Measurements from ENCODE around the gene RGS3. TPM values are rescaled to one million over a fixed set of nuclear protein-coding genes. Genes with fewer than 3 reads are reported as not detected.

The RGS3 gene
- total and polyA plus RNA-seq, 4 donors, result 33.5 to 54.9 (median 40.9) TPM

DNA sequence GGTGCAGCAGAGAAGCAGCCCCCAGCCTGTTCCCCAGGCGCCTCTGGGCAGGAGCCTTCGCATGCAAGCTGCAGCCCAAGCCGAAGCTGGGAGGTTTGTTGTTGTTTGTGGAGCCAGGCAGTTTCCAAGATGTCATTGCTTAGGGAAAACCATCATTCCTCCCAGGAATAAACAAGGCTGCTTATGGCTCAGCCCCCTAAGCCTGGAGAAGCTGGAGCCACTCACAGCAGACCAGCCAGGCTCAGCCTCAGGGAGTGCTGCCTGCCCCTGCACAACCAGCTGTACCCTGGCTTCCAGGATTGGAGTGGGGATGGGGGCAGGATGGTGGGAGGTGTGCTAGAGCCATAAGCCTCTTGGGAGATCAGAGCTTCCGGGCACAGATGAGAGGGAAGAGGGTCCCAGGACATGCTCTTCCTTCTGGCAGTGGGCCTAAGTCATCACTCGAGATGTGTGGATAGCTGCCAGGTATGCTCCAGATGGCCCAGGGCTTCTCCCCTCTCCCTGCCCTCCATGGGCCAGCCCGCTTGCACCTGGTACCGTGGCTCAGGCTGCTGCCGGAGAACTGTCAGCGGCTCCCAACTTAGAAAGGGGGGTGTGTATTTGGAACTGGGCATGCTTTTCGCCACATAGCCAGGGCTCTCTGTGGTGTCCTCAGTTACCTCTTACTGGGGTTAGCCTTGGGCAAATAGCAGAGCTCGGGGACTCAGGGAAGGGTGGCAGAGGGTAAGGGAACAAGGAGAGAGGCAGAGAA lies 105.2 kb downstream of the RGS3 start:
- no peaks in the 10 kb centered on the region for H3K27me3 ChIP-seq (ENCODE audit: control insufficient read depth, insufficient read depth, low read length)
- no peaks in the 10 kb centered on the region for H3K36me3 ChIP-seq (ENCODE audit: control insufficient read depth, insufficient read depth, low read length)
- H3K9me3 ChIP-seq (ENCODE audit: control insufficient read depth, insufficient read depth, low read length), result no peaks in the 10 kb centered on the region
- H3K4me1 ChIP-seq (ENCODE audit: control insufficient read depth, insufficient read depth, low read length), result peaks cover 55% of the 10 kb centered on the region
- 44% methylated on average over 6 of the region's 11 CpGs for WGBS (ENCODE audit: insufficient coverage)
- no peak overlapping the region for H3K27ac ChIP-seq (ENCODE audit: low read depth, low read length)
- no peak overlapping the region for H3K4me3 ChIP-seq (ENCODE audit: low read depth, low read length)
- peak in 2 of 6 donors; percentile 70 to 76 for DNase-seq (ENCODE audit: low read depth in 4 of 6, low spot score in 6 of 6)

- DNase-seq (ENCODE audit: low read depth in 4 of 6, low spot score in 6 of 6), result no peak
- WGBS (ENCODE audit: insufficient coverage), result 94% methylated on average over 2 of the region's 2 CpGs
- H3K27ac ChIP-seq (ENCODE audit: low read depth, low read length), result no peak overlapping the region
- no peaks in the 10 kb centered on the region for H3K36me3 ChIP-seq (ENCODE audit: control insufficient read depth, insufficient read depth, low read length)
- H3K4me3 ChIP-seq (ENCODE audit: low read depth, low read length), result no peak overlapping the region
- no peaks in the 10 kb centered on the region for H3K27me3 ChIP-seq (ENCODE audit: control insufficient read depth, insufficient read depth, low read length)
- peaks cover 47% of the 10 kb centered on the region for H3K4me1 ChIP-seq (ENCODE audit: control insufficient read depth, insufficient read depth, low read length)
- H3K9me3 ChIP-seq (ENCODE audit: control insufficient read depth, insufficient read depth, low read length), result no peaks in the 10 kb centered on the region
Observed at GRCh38 chr9:113569472-113570060, 106.0 kb downstream of the RGS3 start.

DNA sequence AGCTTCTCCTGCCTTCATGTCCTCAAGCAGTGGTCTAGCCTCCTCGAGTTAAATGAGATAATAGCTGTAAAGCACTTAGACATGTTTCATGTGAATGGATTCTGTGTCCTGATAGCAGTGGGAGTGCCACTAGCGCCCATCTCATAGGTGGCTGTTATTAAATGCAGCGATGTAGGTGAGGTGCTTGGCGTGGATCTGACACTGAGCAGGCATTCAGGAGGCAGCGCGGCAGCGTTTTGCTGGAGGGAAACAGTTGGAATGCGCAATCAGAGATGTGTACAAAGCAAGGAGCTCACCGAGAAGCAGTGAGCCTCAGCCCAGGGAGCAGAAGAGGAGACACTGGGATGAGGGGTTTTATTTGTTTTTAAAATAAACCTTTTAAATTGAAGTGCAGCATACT lies 106.6 kb downstream of the RGS3 start:
- Histone ChIP-seq H3K36me3 (ENCODE audit: control insufficient read depth, insufficient read depth, low read length) (no peaks in the 10 kb centered on the region), H3K27me3 (ENCODE audit: control insufficient read depth, insufficient read depth, low read length) (no peaks in the 10 kb centered on the region), H3K27ac (ENCODE audit: low read depth, low read length) (no peak overlapping the region), H3K4me3 (ENCODE audit: low read depth, low read length) (no peak overlapping the region), H3K9me3 (ENCODE audit: control insufficient read depth, insufficient read depth, low read length) (no peaks in the 10 kb centered on the region), H3K4me1 (ENCODE audit: control insufficient read depth, insufficient read depth, low read length) (peaks cover 42% of the 10 kb centered on the region)
- DNase-seq (ENCODE audit: low read depth in 4 of 6, low spot score in 6 of 6), result no peak
- WGBS (ENCODE audit: insufficient coverage), result 91% methylated on average over 7 of the region's 9 CpGs

DNA sequence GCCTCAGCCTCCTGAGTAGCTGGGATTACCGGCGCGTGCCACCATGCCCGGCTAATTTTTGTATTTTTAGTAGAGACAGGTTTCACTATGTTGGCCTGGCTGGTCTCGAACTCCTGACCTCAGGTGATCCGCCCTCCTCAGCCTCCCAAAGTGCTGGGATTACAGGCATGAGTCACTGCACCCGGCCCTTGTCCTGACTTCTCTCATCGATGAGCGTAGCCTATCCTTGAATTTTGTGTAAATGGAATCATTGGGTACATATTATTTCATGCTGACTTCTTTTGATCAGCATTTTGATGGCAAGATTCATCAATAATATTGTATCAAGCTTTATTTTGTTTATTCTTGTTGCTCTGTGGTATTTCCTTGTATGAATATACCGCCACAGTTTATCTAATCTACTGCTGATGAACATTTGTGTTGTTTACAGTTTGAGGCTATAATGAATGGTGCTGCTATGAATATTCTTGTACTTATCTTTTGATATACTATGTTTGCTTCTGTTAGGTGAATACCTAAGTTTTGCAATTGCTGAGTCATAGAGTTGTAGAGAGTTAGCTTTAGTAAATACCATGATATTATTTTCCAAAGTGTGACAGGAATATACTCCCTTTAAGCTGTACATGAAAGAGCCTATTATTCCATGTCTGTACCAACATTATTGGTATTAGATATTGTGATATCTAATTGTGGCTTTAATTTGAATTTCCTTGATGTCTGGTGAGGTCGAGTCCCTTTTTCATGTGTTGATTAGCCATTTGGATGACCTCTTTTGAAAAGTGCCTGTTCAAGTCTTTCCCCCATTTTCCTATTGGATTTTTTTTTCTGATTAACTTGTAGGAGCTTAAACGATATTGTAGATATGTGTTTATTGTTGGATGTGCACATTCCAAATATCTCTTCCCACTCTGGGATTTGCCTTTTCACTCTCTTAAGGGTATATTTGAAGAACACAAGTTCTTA lies 107.5 kb downstream of the RGS3 start:
- H3K4me3 ChIP-seq (ENCODE audit: low read depth, low read length), result no peak overlapping the region
- no peaks in the 10 kb centered on the region for H3K9me3 ChIP-seq (ENCODE audit: control insufficient read depth, insufficient read depth, low read length)
- no peak for DNase-seq (ENCODE audit: low read depth in 4 of 6, low spot score in 6 of 6)
- no peak overlapping the region for H3K27ac ChIP-seq (ENCODE audit: low read depth, low read length)
- H3K27me3 ChIP-seq (ENCODE audit: control insufficient read depth, insufficient read depth, low read length), result no peaks in the 10 kb centered on the region
- H3K36me3 ChIP-seq (ENCODE audit: control insufficient read depth, insufficient read depth, low read length), result no peaks in the 10 kb centered on the region
- WGBS (ENCODE audit: insufficient coverage), result 100% methylated on average over 2 of the region's 12 CpGs
- H3K4me1 ChIP-seq (ENCODE audit: control insufficient read depth, insufficient read depth, low read length), result peaks cover 32% of the 10 kb centered on the region

GRCh38 chr9:113572076-113572861 lies 108.7 kb downstream of the RGS3 start:
- Histone ChIP-seq H3K4me1 (ENCODE audit: control insufficient read depth, insufficient read depth, low read length) (peaks cover 21% of the 10 kb centered on the region), H3K4me3 (ENCODE audit: low read depth, low read length) (no peak overlapping the region), H3K9me3 (ENCODE audit: control insufficient read depth, insufficient read depth, low read length) (no peaks in the 10 kb centered on the region), H3K27ac (ENCODE audit: low read depth, low read length) (no peak overlapping the region), H3K27me3 (ENCODE audit: control insufficient read depth, insufficient read depth, low read length) (no peaks in the 10 kb centered on the region), H3K36me3 (ENCODE audit: control insufficient read depth, insufficient read depth, low read length) (no peaks in the 10 kb centered on the region)
- no peak for DNase-seq (ENCODE audit: low read depth in 4 of 6, low spot score in 6 of 6)
- 95% methylated on average over 3 of the region's 8 CpGs for WGBS (ENCODE audit: insufficient coverage)

DNA sequence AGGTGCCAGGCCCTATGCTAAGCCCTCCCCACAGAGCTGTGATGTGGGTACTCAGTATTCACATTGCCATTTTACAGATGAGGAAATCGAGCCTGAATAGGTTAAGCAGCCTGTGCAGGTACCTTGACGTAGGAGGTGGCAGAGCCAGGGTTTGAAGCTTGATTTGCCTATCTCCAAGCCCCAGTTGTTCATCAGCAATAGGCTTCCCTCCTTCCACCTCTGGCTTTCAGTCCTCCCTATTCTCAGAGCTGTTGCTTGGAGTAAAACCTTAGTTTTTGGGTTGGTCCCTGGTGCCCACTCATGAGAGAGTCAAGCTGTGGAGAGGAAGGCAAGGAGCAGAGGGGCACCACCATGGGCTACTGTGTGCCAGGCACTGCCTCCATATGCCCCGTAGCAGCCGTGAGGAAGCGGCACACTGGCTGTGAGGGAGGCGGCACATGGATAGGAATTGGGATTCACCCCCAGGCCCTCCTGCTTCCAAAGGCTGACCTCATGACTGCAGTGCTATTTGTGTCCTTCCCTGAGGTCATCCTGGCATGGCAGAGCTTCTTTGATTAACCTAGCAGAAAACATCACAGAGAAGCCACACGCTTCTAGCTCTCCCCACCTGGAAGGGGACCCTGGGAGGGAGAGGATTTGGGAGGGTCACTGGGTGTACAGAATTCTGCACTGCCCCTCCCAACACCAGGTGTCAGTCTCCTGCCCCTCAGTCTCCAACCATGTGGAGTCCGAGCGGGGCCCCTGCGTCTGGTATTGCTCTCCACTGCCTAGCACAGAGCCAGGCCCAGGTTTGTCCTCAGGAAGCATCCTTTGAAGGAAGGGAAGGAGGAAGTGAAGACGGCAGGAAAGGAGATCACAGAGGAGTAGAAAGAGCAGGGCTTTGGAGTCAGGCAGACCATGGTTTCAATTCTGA lies 109.8 kb downstream of the RGS3 start:
- Histone ChIP-seq H3K9me3 (ENCODE audit: control insufficient read depth, insufficient read depth, low read length) (no peaks in the 10 kb centered on the region), H3K27me3 (ENCODE audit: control insufficient read depth, insufficient read depth, low read length) (no peaks in the 10 kb centered on the region), H3K4me1 (ENCODE audit: control insufficient read depth, insufficient read depth, low read length) (peaks cover 11% of the 10 kb centered on the region), H3K4me3 (ENCODE audit: low read depth, low read length) (no peak overlapping the region), H3K27ac (ENCODE audit: low read depth, low read length) (no peak overlapping the region), H3K36me3 (ENCODE audit: control insufficient read depth, insufficient read depth, low read length) (no peaks in the 10 kb centered on the region)
- no peak for DNase-seq (ENCODE audit: low read depth in 4 of 6, low spot score in 6 of 6)
- WGBS (ENCODE audit: insufficient coverage), result 97% methylated on average over 9 of the region's 11 CpGs

- peaks cover 4% of the 10 kb centered on the region for H3K4me1 ChIP-seq (ENCODE audit: control insufficient read depth, insufficient read depth, low read length)
- no peaks in the 10 kb centered on the region for H3K9me3 ChIP-seq (ENCODE audit: control insufficient read depth, insufficient read depth, low read length)
- H3K27ac ChIP-seq (ENCODE audit: low read depth, low read length), result no peak overlapping the region
- H3K4me3 ChIP-seq (ENCODE audit: low read depth, low read length), result no peak overlapping the region
- H3K27me3 ChIP-seq (ENCODE audit: control insufficient read depth, insufficient read depth, low read length), result no peaks in the 10 kb centered on the region
- 75% methylated on average over 2 of the region's 2 CpGs for WGBS (ENCODE audit: insufficient coverage)
- no peak for DNase-seq (ENCODE audit: low read depth in 4 of 6, low spot score in 6 of 6)
- H3K36me3 ChIP-seq (ENCODE audit: control insufficient read depth, insufficient read depth, low read length), result no peaks in the 10 kb centered on the region
Observed at GRCh38 chr9:113573959-113574352, 110.4 kb downstream of the RGS3 start.

DNA sequence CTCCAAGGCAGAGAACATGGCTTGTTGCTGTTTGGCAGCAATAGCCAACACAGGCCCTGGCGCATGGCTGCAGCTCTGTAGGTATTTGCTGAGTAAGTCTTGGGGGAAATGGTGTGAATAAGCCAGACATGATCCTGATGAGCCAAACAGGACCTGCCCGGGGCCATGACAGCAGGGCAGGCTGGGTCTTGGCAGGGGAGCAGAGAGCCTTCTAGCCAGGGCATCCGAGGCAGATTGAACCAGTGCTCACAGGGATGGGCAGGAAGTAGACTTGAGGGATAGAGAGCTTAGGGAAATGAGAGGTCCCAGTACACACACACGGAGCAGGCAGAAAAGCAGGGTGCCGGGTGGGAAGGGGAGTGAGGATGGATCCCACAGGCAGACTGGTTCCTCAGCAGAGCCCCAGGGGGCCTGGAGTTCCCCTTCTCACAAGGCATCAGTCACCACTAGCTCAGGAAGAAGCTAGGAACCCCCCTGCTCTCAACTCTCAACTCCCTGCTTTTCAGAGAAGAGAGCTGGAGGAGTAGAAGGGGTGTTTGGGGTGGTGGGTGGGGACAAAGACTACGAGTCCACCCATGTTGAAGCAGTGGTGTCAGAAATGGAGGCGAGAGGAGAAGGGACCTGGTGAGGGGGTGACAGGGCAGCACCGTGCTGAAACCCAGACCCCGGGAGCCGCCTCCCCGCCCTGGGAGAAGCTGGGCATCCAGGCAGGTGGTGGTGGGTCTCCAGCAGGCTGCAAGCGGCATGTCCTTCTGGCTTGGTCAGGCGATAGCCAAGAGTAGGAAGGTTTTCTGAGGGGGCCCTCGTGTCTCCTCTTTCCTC lies 111.1 kb downstream of the RGS3 start:
- Histone ChIP-seq H3K9me3 (ENCODE audit: control insufficient read depth, insufficient read depth, low read length) (no peaks in the 10 kb centered on the region), H3K4me3 (ENCODE audit: low read depth, low read length) (no peak overlapping the region), H3K4me1 (ENCODE audit: control insufficient read depth, insufficient read depth, low read length) (peaks cover under 1% of the 10 kb centered on the region), H3K27ac (ENCODE audit: low read depth, low read length) (no peak overlapping the region), H3K36me3 (ENCODE audit: control insufficient read depth, insufficient read depth, low read length) (no peaks in the 10 kb centered on the region), H3K27me3 (ENCODE audit: control insufficient read depth, insufficient read depth, low read length) (no peaks in the 10 kb centered on the region)
- no peak for DNase-seq (ENCODE audit: low read depth in 4 of 6, low spot score in 6 of 6)
- WGBS (ENCODE audit: insufficient coverage), result 76% methylated on average over 12 of the region's 14 CpGs
